HG03354 (cell line): Measurements from ENCODE around the gene LAMA3.
"Not testable (repeated sequence)": the region's sequence is repeated elsewhere in the genome, so short reads cannot be mapped to it uniquely, and the experiment has no call there.

Source experiments
- ATAC-seq: cut with Tn5 transposase; IDR thresholded peaks from one replicate; pipeline ENCODE4 v1.9.1; 2021; ENCODE audit warnings: mild to moderate bottlenecking; ENCODE audit not compliant: unreplicated experiment, poor library complexity, severe bottlenecking

Gene LAMA3

GRCh38 chr18:23703057-23703986, 14.1 kb downstream of the LAMA3 start:
- ATAC-seq, result peak; percentile 60

GRCh38 chr18:23703987-23704384, 14.7 kb downstream of the LAMA3 start:
- ATAC-seq, result no peak

- no peak for ATAC-seq
Measured at GRCh38 chr18:23704806-23705205, 15.6 kb downstream of the LAMA3 start.

GRCh38 chr18:23706971-23707640, 17.9 kb downstream of the LAMA3 start:
- no peak for ATAC-seq

GRCh38 chr18:23710068-23710527, 20.8 kb downstream of the LAMA3 start:
- no peak for ATAC-seq

- no peak for ATAC-seq
Measured at GRCh38 chr18:23710946-23711345, 21.7 kb downstream of the LAMA3 start.

- ATAC-seq, result no peak
Measured at GRCh38 chr18:23711426-23711825, 22.2 kb downstream of the LAMA3 start.

- no peak for ATAC-seq
Measured at GRCh38 chr18:23712445-23712844, 23.2 kb downstream of the LAMA3 start.

- no peak for ATAC-seq
Measured at GRCh38 chr18:23714576-23714975, 25.3 kb downstream of the LAMA3 start.

- not testable (repeated sequence) for ATAC-seq
Measured at GRCh38 chr18:23716079-23716478, 26.8 kb downstream of the LAMA3 start.

GRCh38 chr18:23716516-23716915, 27.3 kb downstream of the LAMA3 start:
- no peak for ATAC-seq

- no peak for ATAC-seq
Measured at GRCh38 chr18:23716966-23717365, 27.7 kb downstream of the LAMA3 start.

GRCh38 chr18:23718243-23718720, 29.0 kb downstream of the LAMA3 start:
- no peak for ATAC-seq

- ATAC-seq, result no peak
Measured at GRCh38 chr18:23718731-23719130, 29.5 kb downstream of the LAMA3 start.

- ATAC-seq, result no peak
Measured at GRCh38 chr18:23719634-23720201, 30.5 kb downstream of the LAMA3 start.

- no peak for ATAC-seq
Measured at GRCh38 chr18:23721696-23722480, 32.6 kb downstream of the LAMA3 start.

- ATAC-seq, result no peak
Measured at GRCh38 chr18:23722646-23723045, 33.4 kb downstream of the LAMA3 start.

GRCh38 chr18:23723121-23723520, 33.9 kb downstream of the LAMA3 start:
- no peak for ATAC-seq

- no peak for ATAC-seq
Measured at GRCh38 chr18:23724681-23725080, 35.4 kb downstream of the LAMA3 start.

- no peak for ATAC-seq
Measured at GRCh38 chr18:23725351-23725750, 36.1 kb downstream of the LAMA3 start.
